HUES64 (cell line): ENCODE results near the gene TTC39C.

Source experiments
- H3K27ac ChIP-seq: 2 replicates; pipeline ENCODE4 v1.7.0; 2013; ENCODE audit warnings: low read depth, low read length, inconsistent platforms
- H3K27me3 ChIP-seq: 2 replicates; pipeline ENCODE4 v1.6.1; 2013; ENCODE audit warnings: mild to moderate bottlenecking, low read length; ENCODE audit not compliant: insufficient read depth
- H3K36me3 ChIP-seq: 2 replicates; pipeline ENCODE4 v1.6.1; 2013; ENCODE audit warnings: mild to moderate bottlenecking, low read length; ENCODE audit not compliant: insufficient read depth
- H3K4me1 ChIP-seq: 2 replicates; pipeline ENCODE4 v1.6.1; 2013; ENCODE audit warnings: mild to moderate bottlenecking, low read length, moderate library complexity; ENCODE audit not compliant: insufficient read depth
- H3K4me3 ChIP-seq: 2 replicates; pipeline ENCODE4 v1.5.1; 2013; ENCODE audit warnings: mild to moderate bottlenecking, low read length, moderate library complexity
- H3K9ac ChIP-seq: 2 replicates; pipeline ENCODE4 v1.6.1; 2013; ENCODE audit warnings: mild to moderate bottlenecking, low read depth, low read length
- H3K9me3 ChIP-seq: 2 replicates; pipeline ENCODE4 v1.6.1; 2013; ENCODE audit warnings: low read depth, low read length; ENCODE audit not compliant: insufficient read depth
- WGBS: fragments of 150-250, 120-280 bp; methylation state at CpG from one replicate; pipeline ENCODE4 v1.1.7; 2013; ENCODE audit warnings: missing lambda C conversion rate; 5-methylcytosine and 5-hydroxymethylcytosine counted together

The TTC39C gene

DNA sequence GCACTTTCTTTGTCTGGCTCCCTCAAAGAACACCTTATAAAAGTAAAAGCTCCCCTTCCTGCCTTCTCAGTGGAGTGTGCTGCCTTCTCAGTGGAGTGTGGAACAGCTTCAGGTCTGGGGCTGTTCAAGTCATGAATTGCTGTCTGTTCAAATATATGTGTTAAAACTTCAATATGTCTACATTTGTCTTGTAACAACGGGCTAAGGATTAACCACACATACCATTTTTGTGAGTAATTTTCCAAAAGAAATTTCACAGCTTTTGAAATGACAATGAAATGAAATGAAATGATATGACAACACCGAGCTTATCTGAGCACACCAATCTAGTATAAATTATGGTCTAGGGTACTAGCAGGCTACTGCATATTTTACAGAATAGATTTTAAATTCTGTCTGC is 167.3 kb downstream of the TTC39C start:
- WGBS = 92% methylated on average over 2 of the region's 2 CpGs

More for the DNA sequence above, 167.3 kb downstream of the TTC39C start:
- Histone ChIP-seq H3K27ac (no peak overlapping the region), H3K9me3 (no peaks in the 10 kb centered on the region), H3K9ac (no peak overlapping the region), H3K27me3 (no peaks in the 10 kb centered on the region), H3K36me3 (peaks cover 18% of the 10 kb centered on the region; the same call in 1 of the 2 replicates), H3K4me3 (no peak overlapping the region), H3K4me1 (peaks cover 8% of the 10 kb centered on the region)
